NCI-H1436 (cell line): ENCODE data around the gene ARHGEF6.

Experiments used
- DNase-seq: peaks from one replicate; lab custom pipeline; 2025; lab: John Stamatoyannopoulos, UW

Gene ARHGEF6

GRCh38 chrX:136694431-136695087, 86.2 kb downstream of the ARHGEF6 start:
- peak; percentile 68 for DNase-seq

- DNase-seq, result no peak
Measured at GRCh38 chrX:136692271-136692670, 88.5 kb downstream of the ARHGEF6 start.

- no peak for DNase-seq
Measured at GRCh38 chrX:136691028-136691809, 89.5 kb downstream of the ARHGEF6 start.

GRCh38 chrX:136689436-136689835, 91.3 kb downstream of the ARHGEF6 start:
- no peak for DNase-seq

- DNase-seq, result no peak
Measured at GRCh38 chrX:136687457-136687856, 93.3 kb downstream of the ARHGEF6 start.

- DNase-seq, result no peak
Measured at GRCh38 chrX:136684120-136684519, 96.6 kb downstream of the ARHGEF6 start.

- no peak for DNase-seq
Measured at GRCh38 chrX:136679531-136679930, 101.2 kb downstream of the ARHGEF6 start.

- DNase-seq, result no peak
Measured at GRCh38 chrX:136674270-136674985, 106.3 kb downstream of the ARHGEF6 start.

- no peak for DNase-seq
Measured at GRCh38 chrX:136671006-136671610, 109.6 kb downstream of the ARHGEF6 start.

GRCh38 chrX:136667446-136668168, 113.1 kb downstream of the ARHGEF6 start:
- DNase-seq, result no peak

GRCh38 chrX:136666088-136666487, 114.6 kb downstream of the ARHGEF6 start:
- DNase-seq, result no peak

- DNase-seq, result no peak
Measured at GRCh38 chrX:136665258-136665900, 115.4 kb downstream of the ARHGEF6 start.

- no peak for DNase-seq
Measured at GRCh38 chrX:136662976-136663375, 117.8 kb downstream of the ARHGEF6 start.

- no peak for DNase-seq
Measured at GRCh38 chrX:136662104-136662503, 118.6 kb downstream of the ARHGEF6 start.

- DNase-seq, result no peak
Measured at GRCh38 chrX:136660896-136661295, 119.8 kb downstream of the ARHGEF6 start.

- DNase-seq, result no peak
Measured at GRCh38 chrX:136659174-136659573, 121.6 kb downstream of the ARHGEF6 start.

GRCh38 chrX:136658151-136658550, 122.6 kb downstream of the ARHGEF6 start:
- no peak for DNase-seq

- DNase-seq, result no peak
Measured at GRCh38 chrX:136656361-136656964, 124.3 kb downstream of the ARHGEF6 start.

GRCh38 chrX:136652822-136653723, 127.7 kb downstream of the ARHGEF6 start:
- no peak for DNase-seq

GRCh38 chrX:136650811-136651210, 129.9 kb downstream of the ARHGEF6 start:
- DNase-seq, result no peak
